PFSK-1 (cell line): Measurements from ENCODE around the gene RAX2.

Source experiments
- POLR2AphosphoS5 ChIP-seq: IDR thresholded peaks from 2 replicates; pipeline ENCODE4 v1.6.1; 2012; ENCODE audit warnings: low read depth, mild to moderate bottlenecking, control low read depth, low read length, moderate library complexity
- SIN3A ChIP-seq: IDR thresholded peaks from 2 replicates; pipeline ENCODE4 v1.6.1; 2012; ENCODE audit warnings: mild to moderate bottlenecking, low read length, moderate library complexity, borderline replicate concordance; ENCODE audit not compliant: insufficient read depth

- TF ChIP-seq POLR2AphosphoS5 (no peak), SIN3A (no peak)
Observed at GRCh38 chr19:3771906-3772455, at the start of gene RAX2.
